HG03571 (cell line): ENCODE data around the gene DHRS4L2.
A peak's percentile ranks its signal among the peaks of the same experiment; 100 is the strongest.
"Not testable (repeated sequence)": the region's sequence is repeated elsewhere in the genome, so short reads cannot be mapped to it uniquely, and the experiment has no call there.

Experiments used
- ATAC-seq: cut with Tn5 transposase; IDR thresholded peaks from one replicate; pipeline ENCODE4 v1.9.1; 2021; ENCODE audit not compliant: unreplicated experiment

The DHRS4L2 gene

GRCh38 chr14:23970283-23970659 lies 18.5 kb upstream of the DHRS4L2 start:
- not testable (repeated sequence) for ATAC-seq

DNA sequence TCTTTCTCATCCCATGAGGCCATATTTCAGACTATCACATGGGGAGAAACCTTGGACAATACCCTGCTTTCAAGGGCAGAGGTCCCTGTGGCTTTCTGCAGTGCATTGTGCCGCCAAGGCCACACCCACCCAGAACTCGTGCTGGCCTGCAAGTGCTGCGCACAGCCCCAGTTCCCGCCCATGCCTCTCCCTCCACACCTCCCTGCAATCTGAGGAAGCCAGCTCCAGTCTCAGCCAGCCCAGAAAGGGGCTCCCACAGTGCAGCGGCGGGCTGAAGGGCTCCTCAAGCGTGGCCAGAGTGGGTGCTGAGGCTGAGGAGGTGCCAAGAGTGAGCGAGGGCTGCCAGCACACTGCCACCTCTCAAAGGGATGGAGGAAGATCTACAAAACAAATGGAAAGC lies 15.6 kb upstream of the DHRS4L2 start:
- ATAC-seq = not testable (repeated sequence)

- not testable (repeated sequence) for ATAC-seq
These were observed 14.7 kb upstream of the DHRS4L2 start for GRCh38 chr14:23974041-23974440.

GRCh38 chr14:23977208-23977607 lies 11.5 kb upstream of the DHRS4L2 start:
- not testable (repeated sequence) for ATAC-seq

DNA sequence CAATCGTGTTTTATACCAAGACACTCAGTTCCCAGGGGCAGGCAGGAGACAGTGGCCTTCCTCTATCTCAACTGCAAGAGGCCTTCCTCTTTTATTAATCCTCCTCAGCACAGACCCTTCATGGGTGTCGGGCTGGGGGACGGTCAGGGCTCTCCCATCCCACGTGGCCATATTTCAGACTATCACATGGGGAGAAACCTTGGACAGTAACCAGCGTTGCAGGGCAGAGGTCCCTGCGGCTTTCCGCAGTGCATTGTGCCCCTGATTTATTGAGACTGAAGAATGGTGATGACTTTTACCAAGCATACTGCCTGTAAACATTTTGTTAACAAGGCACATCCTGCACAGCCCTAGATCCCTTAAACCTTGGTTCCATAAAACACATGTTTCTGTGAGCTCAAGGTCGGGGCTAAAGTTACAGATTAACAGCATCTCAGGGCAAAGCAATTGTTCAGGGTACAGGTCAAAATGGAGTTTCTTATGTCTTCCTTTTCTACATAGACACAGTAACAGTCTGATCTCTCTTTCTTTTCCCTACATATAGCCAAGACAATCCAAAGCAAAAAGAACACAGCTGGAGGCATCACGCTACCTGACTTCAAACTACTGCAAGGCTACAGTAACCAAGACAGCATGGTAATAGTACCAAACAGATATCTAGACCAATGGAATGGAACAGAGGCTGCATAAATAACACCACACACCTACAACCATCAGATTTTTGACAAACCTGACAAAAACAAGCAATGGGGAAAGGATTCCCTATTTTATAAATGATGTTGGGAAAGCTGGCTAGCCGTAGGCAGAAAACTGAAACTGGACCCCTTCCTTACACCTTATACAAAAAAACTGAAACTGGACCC lies 6.5 kb upstream of the DHRS4L2 start:
- ATAC-seq = not testable (repeated sequence)

DNA sequence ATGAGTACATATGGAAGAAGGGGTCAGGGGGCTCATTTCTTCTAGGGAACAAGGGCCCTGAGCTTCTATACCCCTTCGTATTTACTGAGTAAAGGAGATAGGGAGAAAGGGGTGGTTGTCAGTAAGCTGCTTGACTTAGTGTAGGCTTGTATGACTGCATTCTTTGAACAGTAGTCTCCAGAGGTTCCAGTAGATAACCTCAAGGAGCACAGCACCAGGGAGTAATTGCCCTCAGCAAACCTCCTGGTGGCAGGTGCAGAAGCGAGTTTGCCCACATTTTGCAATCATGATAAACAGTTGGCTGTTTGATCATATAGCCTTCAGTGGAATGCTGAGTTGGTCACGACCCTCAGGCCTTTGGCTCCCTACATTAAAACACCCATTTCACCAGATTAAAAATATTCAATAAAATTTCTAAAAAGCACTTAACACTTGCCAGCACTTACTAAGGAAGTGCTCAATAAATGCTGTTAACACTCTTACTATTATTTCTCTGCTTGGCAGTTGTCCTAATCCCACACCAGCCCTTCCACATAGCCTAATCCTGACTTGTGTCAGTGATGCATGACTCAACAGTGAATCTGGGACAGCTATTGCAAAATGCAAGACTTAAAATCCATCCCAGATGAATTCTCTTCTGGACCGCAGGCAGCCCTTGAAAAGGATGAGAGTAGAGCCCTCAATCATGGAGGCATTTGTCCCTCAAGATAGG lies 3.7 kb upstream of the DHRS4L2 start:
- ATAC-seq = no peak

- not testable (repeated sequence) for ATAC-seq
These were observed 514 bp upstream of the DHRS4L2 start for GRCh38 chr14:23988223-23988606.

DNA sequence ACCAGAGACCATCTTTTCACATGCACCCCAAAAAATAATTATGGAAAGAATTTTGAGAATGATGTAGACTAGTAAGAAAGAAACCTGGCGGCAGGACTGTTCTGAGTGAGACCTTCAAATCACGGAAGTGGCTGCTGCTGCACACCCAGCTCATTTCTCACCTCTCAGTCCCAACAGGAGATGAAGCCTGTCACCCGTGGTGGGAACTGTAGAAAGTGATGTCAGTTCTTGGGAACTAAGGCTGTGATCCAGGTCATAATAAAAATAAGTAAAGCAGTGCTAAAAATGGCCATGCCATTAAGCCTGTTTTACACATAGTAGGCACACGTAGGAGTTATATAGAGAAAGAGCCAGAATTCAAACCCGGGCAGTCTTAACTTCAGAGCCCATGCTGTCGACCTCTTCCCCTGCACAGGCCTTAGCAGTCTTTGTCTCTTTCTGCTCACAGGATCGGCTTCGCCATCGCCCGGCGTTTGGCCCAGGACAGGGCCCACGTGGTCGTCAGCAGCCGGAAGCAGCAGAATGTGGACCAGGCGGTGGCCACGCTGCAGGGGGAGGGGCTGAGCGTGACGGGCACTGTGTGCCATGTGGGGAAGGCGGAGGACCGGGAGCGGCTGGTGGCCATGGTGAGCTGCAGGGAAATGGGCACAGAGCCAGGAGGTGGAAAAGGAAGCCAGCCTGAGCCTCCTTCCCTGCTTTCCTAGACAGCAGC lies 1.2 kb downstream of the DHRS4L2 start:
- ATAC-seq = not testable (repeated sequence)

- not testable (repeated sequence) for ATAC-seq
These were observed 2.2 kb downstream of the DHRS4L2 start for GRCh38 chr14:23990961-23991360.

DNA sequence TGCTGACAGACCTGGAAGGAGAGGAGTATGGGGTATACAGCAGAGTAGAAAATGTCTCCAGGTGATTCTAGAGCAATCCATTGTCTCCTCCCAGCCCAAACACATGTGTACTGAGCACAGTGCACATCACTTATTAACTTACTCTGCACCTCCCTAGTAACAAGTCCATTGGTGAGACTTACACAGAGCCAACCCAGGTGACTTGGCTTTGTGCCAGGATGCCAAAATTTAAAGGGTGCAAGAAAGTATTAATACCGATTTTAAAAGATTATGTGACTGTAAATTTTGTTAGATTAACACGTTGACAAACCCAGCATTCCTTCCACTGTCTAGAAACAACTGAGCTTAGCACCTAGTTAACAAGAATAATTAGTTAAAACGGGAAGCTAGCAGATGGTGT lies 4.3 kb downstream of the DHRS4L2 start:
- ATAC-seq = not testable (repeated sequence)

- ATAC-seq = not testable (repeated sequence)
These were observed 7.3 kb downstream of the DHRS4L2 start for GRCh38 chr14:23996009-23996408.

GRCh38 chr14:23996825-23997224 lies 8.1 kb downstream of the DHRS4L2 start:
- not testable (repeated sequence) for ATAC-seq

GRCh38 chr14:23999640-24000039 lies 10.9 kb downstream of the DHRS4L2 start:
- not testable (repeated sequence) for ATAC-seq

DNA sequence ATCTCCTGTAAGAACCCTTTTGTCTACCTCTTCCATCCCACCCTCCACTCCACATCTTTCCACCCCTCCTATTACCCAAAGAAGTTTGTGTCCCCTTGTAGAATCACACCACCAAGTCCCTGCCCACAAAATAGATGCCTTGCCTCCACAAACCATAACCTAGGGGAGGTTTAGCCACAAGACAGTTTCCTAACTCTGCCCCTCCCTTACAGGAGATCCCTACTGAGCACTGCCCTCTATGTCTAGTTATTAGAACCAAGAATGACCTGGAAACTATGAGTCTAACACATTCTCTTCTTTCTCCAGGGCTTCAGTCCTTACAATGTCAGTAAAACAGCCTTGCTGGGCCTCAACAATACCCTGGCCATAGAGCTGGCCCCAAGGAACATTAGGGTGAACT lies 12.3 kb downstream of the DHRS4L2 start:
- not testable (repeated sequence) for ATAC-seq

DNA sequence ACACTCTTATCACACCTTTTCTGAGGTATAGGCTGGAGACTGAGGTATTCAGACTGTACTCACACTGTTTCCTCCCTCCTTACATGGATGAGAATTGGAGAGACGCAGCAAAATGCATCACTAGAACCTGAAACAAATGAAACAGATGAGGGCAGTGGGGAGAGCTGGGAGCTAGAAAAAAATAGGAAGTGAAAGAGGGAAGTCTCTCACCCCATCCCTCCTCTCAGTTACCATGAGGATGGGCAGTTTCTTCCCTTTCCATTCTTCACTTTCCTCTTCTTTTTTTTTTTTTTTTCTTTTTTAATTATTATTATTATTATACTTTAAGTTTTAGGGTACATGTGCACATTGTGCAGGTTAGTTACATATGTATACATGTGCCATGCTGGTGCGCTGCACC lies 12.9 kb downstream of the DHRS4L2 start:
- not testable (repeated sequence) for ATAC-seq

- ATAC-seq = peak; percentile 35
These were observed 17.7 kb downstream of the DHRS4L2 start for GRCh38 chr14:24006471-24006816.

DNA sequence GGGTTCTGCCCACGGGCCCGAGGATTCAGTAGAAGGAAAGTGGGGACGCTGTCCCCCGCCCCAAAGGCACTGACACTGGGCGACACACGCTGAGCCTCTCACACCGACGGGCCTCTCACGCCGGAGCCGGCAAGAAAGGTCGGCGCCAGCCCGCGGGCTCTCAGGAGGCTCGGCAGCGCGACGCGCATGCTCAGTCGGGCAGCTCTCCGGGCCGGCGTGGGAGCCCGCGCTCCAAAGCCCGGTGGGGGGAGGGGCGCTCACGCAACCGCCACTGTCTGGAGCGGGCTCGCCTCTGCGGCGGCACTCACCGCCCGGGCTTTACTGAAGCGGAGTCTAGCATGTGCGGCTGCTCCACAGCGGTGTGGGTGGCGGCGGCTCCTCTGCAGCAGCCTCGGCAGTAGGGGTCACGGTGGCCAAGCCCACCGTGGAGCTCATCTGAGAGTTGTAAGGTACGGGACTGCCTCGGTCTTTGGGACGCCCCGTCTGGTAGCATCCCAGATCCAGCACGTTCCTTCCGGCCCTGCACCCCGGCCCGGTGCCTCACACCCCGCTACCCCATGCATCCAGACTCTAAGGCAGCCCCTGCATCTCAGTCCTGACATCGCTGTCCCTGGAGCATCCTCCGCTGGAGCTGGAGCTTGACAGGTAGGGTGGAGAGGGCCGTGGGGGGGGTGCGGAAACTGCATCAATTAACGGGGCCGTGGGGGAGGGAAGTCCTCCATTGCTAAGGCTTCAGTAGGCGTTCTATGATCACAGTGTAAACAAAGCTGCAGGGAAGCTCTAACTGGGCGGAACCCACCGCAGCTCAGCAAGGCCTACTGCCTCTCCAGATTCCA lies 18.3 kb downstream of the DHRS4L2 start:
- ATAC-seq = peak; percentile 90

DNA sequence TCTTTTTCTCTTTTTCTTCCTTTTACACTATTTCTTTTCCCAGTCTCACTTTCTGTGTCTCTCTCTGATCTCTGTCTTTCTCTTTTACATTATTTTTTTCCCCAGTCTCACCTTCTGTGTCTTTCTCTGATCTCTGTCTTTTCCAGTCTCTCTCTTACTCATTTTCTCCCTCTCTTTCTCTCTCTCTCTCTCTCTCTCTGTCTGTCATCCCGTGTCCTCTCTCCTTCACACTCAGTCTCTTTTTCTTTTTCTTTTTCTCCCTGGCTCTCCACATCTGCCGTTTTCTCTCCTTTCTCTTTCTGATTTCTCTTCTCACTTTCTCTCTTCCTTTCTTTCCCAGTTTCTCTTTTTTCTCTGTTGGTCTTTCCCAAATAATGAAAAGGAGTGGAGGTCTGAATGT lies 22.3 kb downstream of the DHRS4L2 start:
- no peak for ATAC-seq

DNA sequence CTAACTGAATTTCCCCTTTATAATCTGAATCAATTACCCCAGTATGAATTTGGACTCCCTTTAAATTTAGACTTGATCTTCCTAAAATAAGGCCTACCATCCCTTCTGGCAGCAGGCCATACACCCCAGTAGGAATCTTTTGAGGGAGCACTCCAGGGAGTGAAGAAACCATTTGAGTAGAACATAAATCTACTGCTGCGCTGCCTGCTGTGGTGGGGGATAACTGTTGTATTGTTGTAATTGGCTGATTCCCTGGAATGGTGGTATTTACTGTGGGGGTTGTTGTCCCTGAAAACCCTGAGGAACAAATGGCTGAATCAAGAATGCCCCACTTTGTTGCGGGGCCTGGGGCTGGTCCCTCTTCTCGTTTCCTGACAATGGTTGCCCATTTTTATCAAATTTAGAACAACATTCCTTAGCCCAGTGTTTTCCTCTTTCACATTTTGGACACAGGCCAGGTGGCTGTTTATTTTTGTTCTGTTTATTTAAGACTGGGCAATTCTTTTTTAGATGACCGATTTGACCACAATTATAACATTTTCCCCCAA lies 24.1 kb downstream of the DHRS4L2 start:
- not testable (repeated sequence) for ATAC-seq
